Muscle of back (tissue), 11 donors: ENCODE measurements around the gene SLC25A43. TPM values are rescaled to one million over a fixed set of nuclear protein-coding genes. Genes with fewer than 3 reads are reported as not detected.
"Not testable (repeated sequence)": the region's sequence is repeated elsewhere in the genome, so short reads cannot be mapped to it uniquely, and the experiment has no call there.

Experiments used
- DNase-seq, 3 donors: peaks; one replicate each; pipeline versions ENCODE4 v3.0.0 to v3.0.0-alpha.2; 2013
- polyA plus RNA-seq, 10 donors: library from polyadenylated mRNA; unstranded; fragments of 120-200 nt; gene quantifications; one replicate each; pipeline ENCODE4 v1.2.1, GENCODE V29; 2013; ENCODE audit not compliant: insufficient read length in 10 of 10

Gene SLC25A43
- polyA plus RNA-seq, 10 donors = 5.1 to 10.2 (median 7.7) TPM

- DNase-seq = no peak
Observed at GRCh38 chrX:119406776-119407175, 7.6 kb downstream of the SLC25A43 start.

- DNase-seq = no peak
Observed at GRCh38 chrX:119407681-119408080, 8.5 kb downstream of the SLC25A43 start.

- no peak for DNase-seq
Observed at GRCh38 chrX:119410027-119410819, 11.1 kb downstream of the SLC25A43 start.

- no peak for DNase-seq
Observed at GRCh38 chrX:119410854-119411253, 11.7 kb downstream of the SLC25A43 start.

- no peak for DNase-seq
Observed at GRCh38 chrX:119411959-119412358, 12.8 kb downstream of the SLC25A43 start.

- DNase-seq = no peak
Observed at GRCh38 chrX:119417376-119417775, 18.2 kb downstream of the SLC25A43 start.

- DNase-seq = no peak
Observed at GRCh38 chrX:119417842-119418241, 18.7 kb downstream of the SLC25A43 start.

GRCh38 chrX:119419146-119419545 lies 20.0 kb downstream of the SLC25A43 start:
- no peak for DNase-seq

- no peak for DNase-seq
Observed at GRCh38 chrX:119419898-119420297, 20.8 kb downstream of the SLC25A43 start.

- no peak for DNase-seq
Observed at GRCh38 chrX:119421016-119421705, 22.0 kb downstream of the SLC25A43 start.

- peak in 2 of 3 donors; percentile 7 to 19 for DNase-seq
Observed at GRCh38 chrX:119423631-119424030, 24.5 kb downstream of the SLC25A43 start.

- DNase-seq = no peak
Observed at GRCh38 chrX:119424999-119425398, 25.9 kb downstream of the SLC25A43 start.

GRCh38 chrX:119427024-119427794 lies 28.1 kb downstream of the SLC25A43 start:
- peak in 2 of 3 donors; percentile 3 to 8 for DNase-seq

- no peak for DNase-seq
Observed at GRCh38 chrX:119427795-119428185, 28.7 kb downstream of the SLC25A43 start.

GRCh38 chrX:119429471-119429870 lies 30.3 kb downstream of the SLC25A43 start:
- DNase-seq = no peak

- DNase-seq = not testable (repeated sequence)
Observed at GRCh38 chrX:119441295-119441694, 42.2 kb downstream of the SLC25A43 start.

GRCh38 chrX:119442286-119442685 lies 43.1 kb downstream of the SLC25A43 start:
- DNase-seq = no peak

- DNase-seq = no peak
Observed at GRCh38 chrX:119453202-119453601, 54.1 kb downstream of the SLC25A43 start.

- DNase-seq = no peak
Observed at GRCh38 chrX:119455264-119455663, 56.1 kb downstream of the SLC25A43 start.

GRCh38 chrX:119459181-119459580 lies 60.0 kb downstream of the SLC25A43 start:
- no peak for DNase-seq

- DNase-seq = no peak
Observed at GRCh38 chrX:119465555-119465954, 66.4 kb downstream of the SLC25A43 start.

GRCh38 chrX:119466970-119467369 lies 67.8 kb downstream of the SLC25A43 start:
- DNase-seq = no peak
